HepG2 (cell line): ENCODE data around the gene CRHBP.

Experiments
- ATAD3A ChIP-seq: sonication (generic); formaldehyde crosslinking; IDR thresholded peaks from 2 replicates; pipeline ENCODE4 v1.4.0; 2020; ENCODE audit warnings: missing genetic modification reagents
- CREB1 ChIP-seq, 2 experiments: fragments of 450-650 bp in 1 of 2; IDR thresholded peaks; 2 replicates each; pipeline ENCODE4 v1.6.1; 2016 to 2017; ENCODE audit warnings: control low read depth in 1 of 2, mild to moderate bottlenecking in 1 of 2, missing compliant biosample characterization in 1 of 2, missing genetic modification characterization in 1 of 2
- GABPA ChIP-seq, 2 experiments: IDR thresholded peaks; 2 replicates each; pipeline ENCODE4 v1.6.1; 2011 to 2016; ENCODE audit warnings: low read depth in 2 of 2, low read length in 1 of 2, missing biosample characterization in 1 of 2, missing genetic modification characterization in 1 of 2
- KLF15 ChIP-seq: sonication (generic); formaldehyde crosslinking; IDR thresholded peaks from 2 replicates; pipeline ENCODE4 v1.8.1; 2023; ENCODE audit warnings: borderline replicate concordance, mild to moderate bottlenecking, inconsistent platforms, missing genetic modification reagents, mixed read lengths
- TGIF2 ChIP-seq: IDR thresholded peaks from 2 replicates; pipeline ENCODE4 v1.6.1; 2016; ENCODE audit warnings: control low read depth, missing compliant biosample characterization
- ZNF232 ChIP-seq: sonication (generic); formaldehyde crosslinking; IDR thresholded peaks from 2 replicates; pipeline ENCODE4 v1.4.0; 2020; ENCODE audit warnings: missing genetic modification reagents, borderline replicate concordance
- ZZZ3 ChIP-seq: sonication (generic); formaldehyde crosslinking; IDR thresholded peaks from 2 replicates; pipeline ENCODE4 v1.4.0; 2020; ENCODE audit warnings: missing genetic modification reagents, mild to moderate bottlenecking, borderline replicate concordance
- TF ChIP-seq, protein P1 (sequence below): sonication (generic); formaldehyde crosslinking; IDR thresholded peaks from 2 replicates; pipeline ENCODE4 v1.5.0; 2020; ENCODE audit warnings: mild to moderate bottlenecking, missing genetic modification reagents, moderate library complexity
- TF ChIP-seq, protein P2 (sequence below): fragments of 450-650 bp; IDR thresholded peaks from 2 replicates; pipeline ENCODE4 v1.6.1; 2017; ENCODE audit warnings: mild to moderate bottlenecking
- TF ChIP-seq, protein P3 (sequence below): sonication (generic); formaldehyde crosslinking; IDR thresholded peaks from 2 replicates; pipeline ENCODE4 v1.4.0; 2020; ENCODE audit warnings: missing genetic modification reagents

DNA sequence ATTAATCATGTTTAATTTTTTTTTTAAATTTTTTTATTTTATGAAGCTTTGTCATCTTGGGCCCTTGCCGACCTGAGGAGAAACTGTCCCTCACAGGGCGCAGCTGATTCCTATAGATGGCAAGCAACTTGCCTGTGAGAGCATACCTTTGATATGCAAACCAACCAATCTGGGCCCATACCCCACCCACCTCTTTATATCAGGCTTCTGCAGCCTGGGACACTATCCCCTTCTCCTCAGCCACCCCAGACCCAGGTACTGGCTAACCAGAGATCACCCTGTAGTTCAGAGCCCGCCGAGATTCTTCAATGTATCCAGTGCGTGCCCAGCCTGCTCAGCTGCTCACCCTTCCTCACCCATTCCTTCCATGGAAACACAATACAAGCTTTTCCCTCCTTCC is 58.7 kb downstream of the CRHBP start:
- TF ChIP-seq ATAD3A = no peak
- no peak for TF ChIP-seq ZZZ3 (CRISPR knock-in tag)
- no peak for TF ChIP-seq ZNF232 (CRISPR knock-in tag)
- TF ChIP-seq, protein P1, sequence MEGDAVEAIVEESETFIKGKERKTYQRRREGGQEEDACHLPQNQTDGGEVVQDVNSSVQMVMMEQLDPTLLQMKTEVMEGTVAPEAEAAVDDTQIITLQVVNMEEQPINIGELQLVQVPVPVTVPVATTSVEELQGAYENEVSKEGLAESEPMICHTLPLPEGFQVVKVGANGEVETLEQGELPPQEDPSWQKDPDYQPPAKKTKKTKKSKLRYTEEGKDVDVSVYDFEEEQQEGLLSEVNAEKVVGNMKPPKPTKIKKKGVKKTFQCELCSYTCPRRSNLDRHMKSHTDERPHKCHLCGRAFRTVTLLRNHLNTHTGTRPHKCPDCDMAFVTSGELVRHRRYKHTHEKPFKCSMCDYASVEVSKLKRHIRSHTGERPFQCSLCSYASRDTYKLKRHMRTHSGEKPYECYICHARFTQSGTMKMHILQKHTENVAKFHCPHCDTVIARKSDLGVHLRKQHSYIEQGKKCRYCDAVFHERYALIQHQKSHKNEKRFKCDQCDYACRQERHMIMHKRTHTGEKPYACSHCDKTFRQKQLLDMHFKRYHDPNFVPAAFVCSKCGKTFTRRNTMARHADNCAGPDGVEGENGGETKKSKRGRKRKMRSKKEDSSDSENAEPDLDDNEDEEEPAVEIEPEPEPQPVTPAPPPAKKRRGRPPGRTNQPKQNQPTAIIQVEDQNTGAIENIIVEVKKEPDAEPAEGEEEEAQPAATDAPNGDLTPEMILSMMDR (CRISPR knock-in tag) = no peak
- no peak for TF ChIP-seq GABPA (IDR thresholded peaks at IDR 0.05; ENCODE audit: low read depth, low read length)
- TF ChIP-seq GABPA (CRISPR knock-in tag; IDR thresholded peaks at IDR 0.05; ENCODE audit: low read depth) = no peak
- TF ChIP-seq, protein P2, sequence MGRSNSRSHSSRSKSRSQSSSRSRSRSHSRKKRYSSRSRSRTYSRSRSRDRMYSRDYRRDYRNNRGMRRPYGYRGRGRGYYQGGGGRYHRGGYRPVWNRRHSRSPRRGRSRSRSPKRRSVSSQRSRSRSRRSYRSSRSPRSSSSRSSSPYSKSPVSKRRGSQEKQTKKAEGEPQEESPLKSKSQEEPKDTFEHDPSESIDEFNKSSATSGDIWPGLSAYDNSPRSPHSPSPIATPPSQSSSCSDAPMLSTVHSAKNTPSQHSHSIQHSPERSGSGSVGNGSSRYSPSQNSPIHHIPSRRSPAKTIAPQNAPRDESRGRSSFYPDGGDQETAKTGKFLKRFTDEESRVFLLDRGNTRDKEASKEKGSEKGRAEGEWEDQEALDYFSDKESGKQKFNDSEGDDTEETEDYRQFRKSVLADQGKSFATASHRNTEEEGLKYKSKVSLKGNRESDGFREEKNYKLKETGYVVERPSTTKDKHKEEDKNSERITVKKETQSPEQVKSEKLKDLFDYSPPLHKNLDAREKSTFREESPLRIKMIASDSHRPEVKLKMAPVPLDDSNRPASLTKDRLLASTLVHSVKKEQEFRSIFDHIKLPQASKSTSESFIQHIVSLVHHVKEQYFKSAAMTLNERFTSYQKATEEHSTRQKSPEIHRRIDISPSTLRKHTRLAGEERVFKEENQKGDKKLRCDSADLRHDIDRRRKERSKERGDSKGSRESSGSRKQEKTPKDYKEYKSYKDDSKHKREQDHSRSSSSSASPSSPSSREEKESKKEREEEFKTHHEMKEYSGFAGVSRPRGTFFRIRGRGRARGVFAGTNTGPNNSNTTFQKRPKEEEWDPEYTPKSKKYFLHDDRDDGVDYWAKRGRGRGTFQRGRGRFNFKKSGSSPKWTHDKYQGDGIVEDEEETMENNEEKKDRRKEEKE = no peak
- no peak for TF ChIP-seq KLF15 (CRISPR knock-in tag)
- TF ChIP-seq TGIF2 (CRISPR knock-in tag) = no peak
- no peak for TF ChIP-seq CREB1 (IDR thresholded peaks at IDR 0.05)
- TF ChIP-seq CREB1 (CRISPR knock-in tag; IDR thresholded peaks at IDR 0.05) = no peak
- TF ChIP-seq, protein P3, sequence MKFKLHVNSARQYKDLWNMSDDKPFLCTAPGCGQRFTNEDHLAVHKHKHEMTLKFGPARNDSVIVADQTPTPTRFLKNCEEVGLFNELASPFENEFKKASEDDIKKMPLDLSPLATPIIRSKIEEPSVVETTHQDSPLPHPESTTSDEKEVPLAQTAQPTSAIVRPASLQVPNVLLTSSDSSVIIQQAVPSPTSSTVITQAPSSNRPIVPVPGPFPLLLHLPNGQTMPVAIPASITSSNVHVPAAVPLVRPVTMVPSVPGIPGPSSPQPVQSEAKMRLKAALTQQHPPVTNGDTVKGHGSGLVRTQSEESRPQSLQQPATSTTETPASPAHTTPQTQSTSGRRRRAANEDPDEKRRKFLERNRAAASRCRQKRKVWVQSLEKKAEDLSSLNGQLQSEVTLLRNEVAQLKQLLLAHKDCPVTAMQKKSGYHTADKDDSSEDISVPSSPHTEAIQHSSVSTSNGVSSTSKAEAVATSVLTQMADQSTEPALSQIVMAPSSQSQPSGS (CRISPR knock-in tag) = no peak
